Cortex of kidney (tissue), 1 donor: Measurements from ENCODE around the gene RALGPS2.

ENCODE experiments used
- DNase-seq: peaks from one replicate; lab custom pipeline; 2025; lab: John Stamatoyannopoulos, UW

Gene RALGPS2

GRCh38 chr1:178962853-178963711 is 238.0 kb downstream of the RALGPS2 start:
- DNase-seq, result no peak

- no peak for DNase-seq
These were observed 239.7 kb downstream of the RALGPS2 start for GRCh38 chr1:178964469-178965330.

GRCh38 chr1:178966312-178966711 is 241.3 kb downstream of the RALGPS2 start:
- no peak for DNase-seq

GRCh38 chr1:178969226-178969987 is 244.4 kb downstream of the RALGPS2 start:
- no peak for DNase-seq

- DNase-seq, result no peak
These were observed 245.1 kb downstream of the RALGPS2 start for GRCh38 chr1:178970184-178970583.
